ENCODE data around the gene MLLT1. TPM values are rescaled to one million over a fixed set of nuclear protein-coding genes. Genes with fewer than 3 reads are reported as not detected.

MLLT1 gene
- total RNA-seq, 1 donor from 2014 or later, result 36.0 TPM

DNA sequence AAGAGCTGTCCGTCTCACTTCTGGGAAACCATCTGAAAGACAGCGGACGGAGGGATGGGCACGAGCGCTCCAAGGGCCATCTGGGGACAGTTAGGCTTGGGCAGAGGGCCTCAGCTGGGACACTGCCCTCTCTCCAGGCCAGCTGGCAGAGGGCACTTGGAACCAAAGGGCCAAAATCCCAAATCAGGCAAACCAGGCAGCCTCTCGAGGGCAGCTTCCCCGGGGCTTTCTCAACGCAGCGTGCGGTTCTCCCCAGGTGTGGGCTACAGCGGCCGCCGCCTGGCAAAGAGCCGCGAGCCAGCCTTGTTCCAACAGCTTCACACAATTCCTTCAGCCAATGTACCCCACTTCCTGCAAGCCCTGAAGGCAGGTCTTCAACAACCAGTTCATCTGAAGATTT, 5.0 kb downstream of the MLLT1 start:
- Histone ChIP-seq H3K36me3 (peaks cover 9% of the 10 kb centered on the region), H3K4me1 (peaks cover 96% of the 10 kb centered on the region), H3K27ac (replicated peaks) (peak overlapping the region; percentile 93), H3K9me3 (replicated peaks) (no peaks in the 10 kb centered on the region), H3K4me3 (peak overlapping the region; percentile 56), H3K27me3 (ENCODE audit: low read depth) (no peaks in the 10 kb centered on the region)
- DNase-seq, result no peak
- intact Hi-C loops (cut with micrococcal nuclease), result no loop called here
- TF ChIP-seq CTCF (IDR thresholded peaks at IDR 0.05; ENCODE audit: borderline replicate concordance), result no peak

- Histone ChIP-seq H3K4me1 (peaks cover 99% of the 10 kb centered on the region), H3K36me3 (peaks cover 17% of the 10 kb centered on the region), H3K9me3 (replicated peaks) (no peaks in the 10 kb centered on the region), H3K27ac (replicated peaks) (peak overlapping the region; percentile 93), H3K27me3 (ENCODE audit: low read depth) (no peaks in the 10 kb centered on the region), H3K4me3 (peak overlapping the region; percentile 56)
- TF ChIP-seq CTCF (IDR thresholded peaks at IDR 0.05; ENCODE audit: borderline replicate concordance), result no peak
- peak; percentile 84 for DNase-seq
- intact Hi-C loops (cut with micrococcal nuclease), result no loop called here
These were observed 5.8 kb downstream of the MLLT1 start for GRCh38 chr19:6273701-6274601.

- intact Hi-C loops (cut with micrococcal nuclease), result no loop called here
- Histone ChIP-seq H3K27ac (replicated peaks) (peak overlapping the region; percentile 93), H3K36me3 (peaks cover 22% of the 10 kb centered on the region), H3K9me3 (replicated peaks) (no peaks in the 10 kb centered on the region), H3K4me3 (peak overlapping the region; percentile 56), H3K4me1 (peaks cover 93% of the 10 kb centered on the region), H3K27me3 (ENCODE audit: low read depth) (no peaks in the 10 kb centered on the region)
- TF ChIP-seq CTCF (IDR thresholded peaks at IDR 0.05; ENCODE audit: borderline replicate concordance), result no peak
- DNase-seq, result no peak
These were observed 6.7 kb downstream of the MLLT1 start for GRCh38 chr19:6272913-6273600.

DNA sequence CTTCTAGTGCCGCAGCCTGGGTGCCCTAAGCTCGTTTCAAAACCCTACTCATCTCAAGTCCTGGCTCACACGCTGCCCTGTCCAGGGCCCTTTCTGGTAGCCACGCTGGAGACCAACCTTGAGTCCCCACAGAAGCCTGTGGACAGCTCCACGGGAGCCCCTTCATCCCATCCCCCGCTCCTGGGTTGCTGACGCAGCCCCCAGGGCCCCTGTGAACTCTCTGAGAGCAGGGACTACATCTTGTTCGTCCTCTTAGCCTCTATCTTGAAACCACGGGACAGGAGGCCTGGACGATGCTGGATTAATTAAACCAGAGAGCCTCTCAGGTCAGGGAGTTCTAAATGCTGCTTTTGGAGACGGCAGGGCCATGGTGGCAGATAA, 7.4 kb downstream of the MLLT1 start:
- no peak for TF ChIP-seq CTCF (IDR thresholded peaks at IDR 0.05; ENCODE audit: borderline replicate concordance)
- DNase-seq, result no peak

DNA sequence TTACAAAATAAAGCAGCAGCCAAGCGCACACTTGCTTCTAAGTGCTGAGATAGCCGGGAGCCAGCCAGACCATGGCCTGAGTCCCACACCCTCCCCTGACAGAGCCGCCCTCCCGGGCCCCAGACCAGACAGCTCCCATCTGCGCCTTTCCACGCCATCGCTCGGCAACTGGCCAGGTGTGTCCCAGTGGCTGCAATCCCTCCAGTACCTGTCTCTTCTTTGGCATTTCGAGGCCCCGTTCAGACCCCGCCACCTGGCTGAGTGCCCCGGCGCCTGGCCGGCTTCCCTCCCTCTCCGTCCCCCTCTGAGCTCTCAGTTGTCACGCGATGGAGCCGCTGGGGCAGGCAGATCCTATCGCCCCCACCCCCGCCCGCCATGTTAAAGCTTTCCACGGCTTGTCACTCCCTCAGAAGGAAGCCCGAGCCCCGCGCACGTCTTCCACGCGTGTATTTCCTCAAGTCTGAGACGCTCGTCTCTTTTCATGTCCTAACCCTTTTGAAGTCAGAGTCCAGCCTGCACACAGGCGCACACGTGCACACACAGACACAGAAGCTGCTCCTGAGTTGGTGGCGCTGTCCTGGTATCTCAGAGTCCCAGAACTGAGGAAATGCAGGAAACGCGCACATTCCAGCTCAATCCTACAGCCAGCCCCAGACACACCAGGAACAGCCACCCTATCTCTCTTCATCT, 7.9 kb downstream of the MLLT1 start:
- peaks cover 81% of the 10 kb centered on the region for H3K4me1 ChIP-seq
- peaks cover 32% of the 10 kb centered on the region for H3K36me3 ChIP-seq
- no peaks in the 10 kb centered on the region for H3K9me3 ChIP-seq (replicated peaks)
- peak overlapping the region; percentile 93 for H3K27ac ChIP-seq (replicated peaks)
- H3K4me3 ChIP-seq, result peak overlapping the region; percentile 56
- intact Hi-C loops (cut with micrococcal nuclease), result no loop called here
- DNase-seq, result peak; percentile 93
- H3K27me3 ChIP-seq (ENCODE audit: low read depth), result no peaks in the 10 kb centered on the region
- peak; percentile 21 for TF ChIP-seq CTCF (IDR thresholded peaks at IDR 0.05; ENCODE audit: borderline replicate concordance)

More for the DNA sequence above, 7.4 kb downstream of the MLLT1 start:
- H3K36me3 ChIP-seq, result peaks cover 28% of the 10 kb centered on the region
- H3K4me3 ChIP-seq, result peak overlapping the region; percentile 56
- intact Hi-C loops (cut with micrococcal nuclease), result no loop called here
- H3K27ac ChIP-seq (replicated peaks), result peak overlapping the region; percentile 93
- no peaks in the 10 kb centered on the region for H3K27me3 ChIP-seq (ENCODE audit: low read depth)
- H3K4me1 ChIP-seq, result peaks cover 86% of the 10 kb centered on the region
- no peaks in the 10 kb centered on the region for H3K9me3 ChIP-seq (replicated peaks)
